GM12864 (cell line): Measurements from ENCODE around the gene NUP98.
"Not testable (repeated sequence)": the region's sequence is repeated elsewhere in the genome, so short reads cannot be mapped to it uniquely, and the experiment has no call there.

Experiments used
- DNase-seq: peaks from one replicate; pipeline ENCODE4 v3.0.0-alpha.2; 2011; ENCODE audit warnings: low read depth
- H3K4me3 ChIP-seq: 2 replicates; pipeline ENCODE4 v1.5.1; 2011; ENCODE audit warnings: mild to moderate bottlenecking, low read depth, low read length, control low read depth
- TF ChIP-seq, protein P1 (sequence below): IDR thresholded peaks from 2 replicates; pipeline ENCODE4 v1.5.1; 2011; ENCODE audit warnings: low read depth, mild to moderate bottlenecking, moderate library complexity, low read length, control low read depth, inconsistent platforms; ENCODE audit errors: missing control alignments

NUP98 gene

GRCh38 chr11:3786781-3787428 lies 10.4 kb downstream of the NUP98 start:
- TF ChIP-seq, protein P1, sequence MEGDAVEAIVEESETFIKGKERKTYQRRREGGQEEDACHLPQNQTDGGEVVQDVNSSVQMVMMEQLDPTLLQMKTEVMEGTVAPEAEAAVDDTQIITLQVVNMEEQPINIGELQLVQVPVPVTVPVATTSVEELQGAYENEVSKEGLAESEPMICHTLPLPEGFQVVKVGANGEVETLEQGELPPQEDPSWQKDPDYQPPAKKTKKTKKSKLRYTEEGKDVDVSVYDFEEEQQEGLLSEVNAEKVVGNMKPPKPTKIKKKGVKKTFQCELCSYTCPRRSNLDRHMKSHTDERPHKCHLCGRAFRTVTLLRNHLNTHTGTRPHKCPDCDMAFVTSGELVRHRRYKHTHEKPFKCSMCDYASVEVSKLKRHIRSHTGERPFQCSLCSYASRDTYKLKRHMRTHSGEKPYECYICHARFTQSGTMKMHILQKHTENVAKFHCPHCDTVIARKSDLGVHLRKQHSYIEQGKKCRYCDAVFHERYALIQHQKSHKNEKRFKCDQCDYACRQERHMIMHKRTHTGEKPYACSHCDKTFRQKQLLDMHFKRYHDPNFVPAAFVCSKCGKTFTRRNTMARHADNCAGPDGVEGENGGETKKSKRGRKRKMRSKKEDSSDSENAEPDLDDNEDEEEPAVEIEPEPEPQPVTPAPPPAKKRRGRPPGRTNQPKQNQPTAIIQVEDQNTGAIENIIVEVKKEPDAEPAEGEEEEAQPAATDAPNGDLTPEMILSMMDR = no peak
- DNase-seq = no peak
- no peak overlapping the region for H3K4me3 ChIP-seq

DNA sequence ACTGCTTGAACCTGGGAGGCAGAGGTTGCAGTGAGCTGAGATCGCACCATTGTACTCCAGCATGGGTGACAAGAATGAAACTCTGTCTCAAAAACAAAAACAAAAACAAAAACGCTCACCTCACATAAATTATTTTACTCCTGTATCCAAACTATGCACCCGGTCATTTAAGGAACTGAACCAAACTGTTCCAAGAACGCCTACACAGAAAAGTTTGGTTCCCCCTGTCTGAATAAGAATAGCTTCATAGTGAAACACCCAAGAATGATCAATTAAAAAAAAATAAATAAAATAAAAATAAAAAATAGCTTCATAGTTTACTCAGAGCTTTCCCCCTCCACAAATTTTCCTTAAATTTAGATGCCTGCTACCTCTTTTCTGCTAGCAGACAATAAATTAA lies 13.7 kb downstream of the NUP98 start:
- TF ChIP-seq, protein P1 = no peak
- DNase-seq = no peak
- no peak overlapping the region for H3K4me3 ChIP-seq

- no peak overlapping the region for H3K4me3 ChIP-seq
- TF ChIP-seq, protein P1 = no peak
- no peak for DNase-seq
These were observed 14.4 kb downstream of the NUP98 start for GRCh38 chr11:3782963-3783362.

GRCh38 chr11:3781423-3781822 lies 15.9 kb downstream of the NUP98 start:
- H3K4me3 ChIP-seq = no peak overlapping the region
- TF ChIP-seq, protein P1 = no peak
- DNase-seq = no peak

- H3K4me3 ChIP-seq = no peak overlapping the region
- TF ChIP-seq, protein P1 = no peak
- DNase-seq = no peak
These were observed 21.5 kb downstream of the NUP98 start for GRCh38 chr11:3775736-3776406.

DNA sequence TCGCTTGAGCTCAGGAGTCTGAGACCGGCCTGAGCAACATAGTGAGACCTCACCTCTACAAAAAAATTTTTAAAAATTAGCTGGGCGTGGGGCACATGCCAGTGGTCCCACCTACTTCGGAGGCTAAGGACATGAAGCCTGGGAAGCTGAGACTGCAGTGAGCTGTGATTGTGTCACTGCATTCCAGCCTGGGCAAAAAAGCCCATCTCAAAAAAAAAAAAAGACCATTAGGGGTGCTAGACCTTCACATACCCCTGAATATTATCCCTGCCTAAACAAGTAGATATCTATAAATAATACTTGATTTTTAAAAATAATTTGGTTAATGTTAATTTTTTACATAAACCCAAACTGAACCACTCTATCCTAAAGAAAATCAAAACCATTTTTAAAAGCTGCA lies 24.2 kb downstream of the NUP98 start:
- TF ChIP-seq, protein P1 = no peak
- no peak for DNase-seq
- H3K4me3 ChIP-seq = no peak overlapping the region

DNA sequence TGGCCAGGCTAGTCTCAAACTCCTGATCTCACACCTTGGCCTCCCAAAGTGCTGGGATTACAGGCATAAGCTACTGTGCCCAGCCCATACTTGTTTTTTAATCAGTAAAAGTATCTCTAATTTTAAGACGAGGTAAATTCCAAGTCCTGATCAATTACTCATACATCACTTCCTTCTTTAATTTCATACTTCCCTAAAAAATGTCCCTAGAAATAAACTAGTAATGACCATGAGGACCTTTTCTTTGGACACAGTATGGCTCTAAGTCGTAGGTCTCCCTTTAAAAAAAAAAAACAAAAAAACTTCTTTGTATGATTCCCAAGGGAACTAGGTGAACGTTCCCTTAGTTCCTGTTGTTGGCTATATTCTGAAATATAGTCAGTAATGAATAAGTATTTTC lies 29.8 kb downstream of the NUP98 start:
- no peak for DNase-seq
- TF ChIP-seq, protein P1 = no peak
- no peak overlapping the region for H3K4me3 ChIP-seq

GRCh38 chr11:3766836-3767235 lies 30.5 kb downstream of the NUP98 start:
- H3K4me3 ChIP-seq, DNase-seq: not testable (repeated sequence)
